Liver (tissue), 9 donors: Measurements from ENCODE around the gene NFKB1. TPM values are rescaled to one million over a fixed set of nuclear protein-coding genes. Genes with fewer than 3 reads are reported as not detected.

Source experiments
- DNase-seq: peaks from one replicate; pipeline ENCODE4 v3.0.0-alpha.2; 2017; ENCODE audit warnings: low spot score
- H3K27ac ChIP-seq, 2 donors: one replicate each; pipeline ENCODE4 v1.7.0; 2013; ENCODE audit warnings: inconsistent platforms in 2 of 2, low read length in 2 of 2, control low read depth in 1 of 2, low read depth in 1 of 2, mild to moderate bottlenecking in 1 of 2
- H3K27me3 ChIP-seq, 4 donors: one replicate each; pipeline versions ENCODE4 v1.6.1 to v1.7.0; 2013; ENCODE audit warnings: low read length in 3 of 4, inconsistent platforms in 1 of 4, mild to moderate bottlenecking in 1 of 4, moderate library complexity in 1 of 4; ENCODE audit not compliant: control insufficient read depth in 4 of 4, insufficient read depth in 4 of 4
- H3K36me3 ChIP-seq, 4 donors: one replicate each; pipeline versions ENCODE4 v1.6.1 to v1.7.0; 2013; ENCODE audit warnings: low read length in 3 of 4, mild to moderate bottlenecking in 3 of 4, low read depth in 1 of 4, moderate library complexity in 1 of 4; ENCODE audit not compliant: control insufficient read depth in 4 of 4, insufficient read depth in 3 of 4
- H3K4me1 ChIP-seq, 4 donors: one replicate each; pipeline versions ENCODE4 v1.6.1 to v1.7.0; 2013; ENCODE audit warnings: low read length in 3 of 4, mild to moderate bottlenecking in 3 of 4, moderate library complexity in 1 of 4; ENCODE audit not compliant: control insufficient read depth in 4 of 4, insufficient read depth in 4 of 4
- H3K4me3 ChIP-seq, 3 donors: one replicate each; pipeline versions ENCODE4 v1.6.1 to v1.7.0; 2013; ENCODE audit warnings: low read length in 3 of 3, control low read depth in 1 of 3, low read depth in 1 of 3, mild to moderate bottlenecking in 1 of 3
- H3K9ac ChIP-seq, 2 donors: one replicate each; pipeline ENCODE4 v1.7.0; 2013; ENCODE audit warnings: low read length in 2 of 2, mild to moderate bottlenecking in 2 of 2, moderate library complexity in 2 of 2, control low read depth in 1 of 2, low read depth in 1 of 2
- H3K9me3 ChIP-seq, 4 donors: one replicate each; pipeline versions ENCODE4 v1.6.1 to v1.7.0; 2013; ENCODE audit warnings: low read length in 3 of 4; ENCODE audit not compliant: control insufficient read depth in 4 of 4
- ATF3 ChIP-seq: IDR thresholded peaks from 2 replicates; pipeline ENCODE4 v1.6.1; 2016; ENCODE audit warnings: antibody characterized with exemption
- CTCF ChIP-seq: fragments of 150-350 bp; IDR thresholded peaks from 2 replicates; pipeline ENCODE4 v1.5.1; 2017; ENCODE audit warnings: improper control_type of control experiment, low read depth, low read length; ENCODE audit not compliant: missing input control
- EGR1 ChIP-seq, 2 donors: IDR thresholded peaks; 2 replicates each; pipeline ENCODE4 v1.6.1; 2016 to 2018; ENCODE audit warnings: antibody characterized with exemption in 2 of 2, low read depth in 2 of 2
- FOXA1 ChIP-seq: IDR thresholded peaks from 2 replicates; pipeline ENCODE4 v1.6.1; 2016; ENCODE audit warnings: antibody characterized with exemption
- FOXA2 ChIP-seq: IDR thresholded peaks from 2 replicates; pipeline ENCODE4 v1.6.1; 2016; ENCODE audit warnings: antibody characterized with exemption
- GABPA ChIP-seq, 2 donors: IDR thresholded peaks in 1 of 2; conservative IDR thresholded peaks in 1 of 2; 2 replicates each; pipeline ENCODE4 v1.6.1; 2016; ENCODE audit warnings: antibody characterized with exemption in 2 of 2, mild to moderate bottlenecking in 1 of 2, moderate library complexity in 1 of 2
- HNF4A ChIP-seq, 2 donors: conservative IDR thresholded peaks; 2 replicates each; pipeline ENCODE4 v1.6.1; 2016; ENCODE audit warnings: antibody characterized with exemption in 2 of 2, mild to moderate bottlenecking in 2 of 2
- HNF4G ChIP-seq: IDR thresholded peaks from 2 replicates; pipeline ENCODE4 v1.6.1; 2016; ENCODE audit warnings: antibody characterized with exemption
- JUND ChIP-seq, 2 donors: IDR thresholded peaks; 2 replicates each; pipeline ENCODE4 v1.6.1; 2016; ENCODE audit warnings: antibody characterized with exemption in 2 of 2
- MAX ChIP-seq: IDR thresholded peaks from 2 replicates; pipeline ENCODE4 v1.6.1; 2016; ENCODE audit warnings: antibody characterized with exemption
- NR2F2 ChIP-seq: IDR thresholded peaks from 2 replicates; pipeline ENCODE4 v1.6.1; 2016; ENCODE audit warnings: antibody characterized with exemption
- RAD21 ChIP-seq, 2 donors: IDR thresholded peaks; 2 replicates each; pipeline ENCODE4 v1.6.1; 2016; ENCODE audit warnings: antibody characterized with exemption in 2 of 2, mild to moderate bottlenecking in 2 of 2
- REST ChIP-seq: IDR thresholded peaks from 2 replicates; pipeline ENCODE4 v1.6.1; 2016; ENCODE audit warnings: antibody characterized with exemption, mild to moderate bottlenecking
- RXRA ChIP-seq, 2 donors: IDR thresholded peaks; 2 replicates each; pipeline ENCODE4 v1.6.1; 2017 to 2018; ENCODE audit warnings: antibody characterized with exemption in 2 of 2, mild to moderate bottlenecking in 1 of 2
- SP1 ChIP-seq: IDR thresholded peaks from 2 replicates; pipeline ENCODE4 v1.6.1; 2018; ENCODE audit warnings: antibody characterized with exemption, mild to moderate bottlenecking
- TAF1 ChIP-seq: conservative IDR thresholded peaks from 2 replicates; pipeline ENCODE4 v1.6.1; 2016; ENCODE audit warnings: antibody characterized with exemption, mild to moderate bottlenecking
- YY1 ChIP-seq: IDR thresholded peaks from 2 replicates; pipeline ENCODE4 v1.6.1; 2016; ENCODE audit warnings: antibody characterized with exemption, mild to moderate bottlenecking
- ZBTB33 ChIP-seq: IDR thresholded peaks from 2 replicates; pipeline ENCODE4 v1.6.1; 2016; ENCODE audit warnings: antibody characterized with exemption
- WGBS: extraction: QIAGEN DNeasy Blood & Tissue Kit; methylation state at CpG from one replicate; pipeline ENCODE4 v1.1.7; 2013; 5-methylcytosine and 5-hydroxymethylcytosine counted together
- polyA plus RNA-seq, 2 donors: library from polyadenylated mRNA; stranded (reverse) in 1 of 2; unstranded in 1 of 2; fragments of 200-250 nt in 1 of 2; fragments of >200 nt in 1 of 2; fragmentation: Nextera tagmentation in 1 of 2; extraction: Ambion mirVana in 1 of 2; gene quantifications; one replicate each; pipeline versions ENCODE4 v1.2.1 to v1.2.3, GENCODE V29; 2013 to 2015
- total RNA-seq, 2 donors: library from RNA; depleted of rRNA; stranded (reverse); fragments of >200 nt; gene quantifications; one replicate each; pipeline ENCODE4 v1.2.3, GENCODE V29; 2014
- donor health status: healthy.
- donor health status: healthy.
- donor health status: healthy.
- donor health status: healthy.
- donor health status: healthy.

The NFKB1 gene
- total and polyA plus RNA-seq, 4 donors = 5.1 to 23.0 (median 13.4) TPM

- Histone ChIP-seq H3K4me1 (no peaks in the 10 kb centered on the region), H3K9ac (no peak overlapping the region), H3K27ac (no peak overlapping the region), H3K4me3 (no peak overlapping the region), H3K9me3 (peaks cover 0 to 4% (median 0%) of the 10 kb centered on the region in 4 donors), H3K27me3 (no peaks in the 10 kb centered on the region), H3K36me3 (no peaks in the 10 kb centered on the region)
- 91% methylated on average over 9 of the region's 9 CpGs for WGBS
- no peak for DNase-seq
- TF ChIP-seq HNF4G = no peak
- TF ChIP-seq ATF3 = no peak
- TF ChIP-seq GABPA (IDR thresholded peaks at IDR 0.05 in 1 of 2, conservative IDR thresholded peaks at IDR 0.05 in 1 of 2) = no peak
- TF ChIP-seq EGR1 (IDR thresholded peaks at IDR 0.05; ENCODE audit: low read depth in 2 of 2) = no peak
- TF ChIP-seq FOXA1 = no peak
- no peak for TF ChIP-seq ZBTB33
- TF ChIP-seq RAD21 (IDR thresholded peaks at IDR 0.05) = no peak
- no peak for TF ChIP-seq SP1
- TF ChIP-seq HNF4A (conservative IDR thresholded peaks at IDR 0.05) = no peak
- TF ChIP-seq JUND (IDR thresholded peaks at IDR 0.05) = no peak
- no peak for TF ChIP-seq FOXA2
- no peak for TF ChIP-seq RXRA (IDR thresholded peaks at IDR 0.05)
- no peak for TF ChIP-seq CTCF
- TF ChIP-seq YY1 = no peak
- no peak for TF ChIP-seq TAF1
- TF ChIP-seq MAX = no peak
- no peak for TF ChIP-seq REST
- no peak for TF ChIP-seq NR2F2
These were observed 46.0 kb upstream of the NFKB1 start for GRCh38 chr4:102454981-102455685.
